Muscle of back (tissue), 11 donors: ENCODE results near the gene SNIP1. TPM values are rescaled to one million over a fixed set of nuclear protein-coding genes. Genes with fewer than 3 reads are reported as not detected.
"Not testable (repeated sequence)": the region's sequence is repeated elsewhere in the genome, so short reads cannot be mapped to it uniquely, and the experiment has no call there.

Source experiments
- DNase-seq, 3 donors: peaks; one replicate each; pipeline versions ENCODE4 v3.0.0 to v3.0.0-alpha.2; 2013
- polyA plus RNA-seq, 10 donors: library from polyadenylated mRNA; unstranded; fragments of 120-200 nt; gene quantifications; one replicate each; pipeline ENCODE4 v1.2.1, GENCODE V29; 2013; ENCODE audit not compliant: insufficient read length in 10 of 10

Gene SNIP1
- polyA plus RNA-seq, 10 donors, result 6.9 to 9.6 (median 8.4) TPM

DNA sequence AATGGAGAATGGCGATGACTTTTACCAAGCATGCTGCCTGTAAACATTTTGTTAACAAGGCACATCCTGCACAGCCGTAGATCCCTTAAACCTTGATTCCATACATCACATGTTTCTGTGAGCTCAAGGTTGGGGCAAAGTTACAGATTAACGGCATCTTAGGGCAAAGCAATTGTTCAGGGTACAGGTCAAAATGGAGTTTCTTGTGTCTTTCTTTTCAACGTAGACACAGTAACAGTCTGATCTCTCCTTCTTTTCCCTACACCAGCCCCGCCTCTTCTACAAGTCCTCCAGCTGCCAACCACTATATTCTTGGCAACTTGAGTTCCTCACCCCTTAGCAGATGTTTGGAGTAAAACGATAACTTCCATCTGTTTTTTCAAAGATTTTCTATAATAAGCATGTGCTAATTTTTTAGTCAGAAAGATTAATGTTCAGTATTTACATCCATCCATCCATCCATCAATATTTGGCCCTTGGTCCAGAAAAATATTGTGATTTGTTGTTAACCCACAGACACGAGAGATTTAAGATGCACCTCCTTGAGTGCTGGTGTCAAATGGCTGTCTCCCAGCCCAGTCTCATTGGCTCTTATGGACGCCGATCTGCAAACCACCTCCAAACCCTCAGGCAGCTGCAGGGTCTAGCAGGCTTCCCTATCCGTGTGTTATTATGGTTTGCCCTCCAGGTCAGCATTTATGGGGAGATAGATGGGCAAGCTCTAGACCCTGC, 6.5 kb upstream of the SNIP1 start:
- peak in 1 of 3 donors; percentile 16 for DNase-seq

DNA sequence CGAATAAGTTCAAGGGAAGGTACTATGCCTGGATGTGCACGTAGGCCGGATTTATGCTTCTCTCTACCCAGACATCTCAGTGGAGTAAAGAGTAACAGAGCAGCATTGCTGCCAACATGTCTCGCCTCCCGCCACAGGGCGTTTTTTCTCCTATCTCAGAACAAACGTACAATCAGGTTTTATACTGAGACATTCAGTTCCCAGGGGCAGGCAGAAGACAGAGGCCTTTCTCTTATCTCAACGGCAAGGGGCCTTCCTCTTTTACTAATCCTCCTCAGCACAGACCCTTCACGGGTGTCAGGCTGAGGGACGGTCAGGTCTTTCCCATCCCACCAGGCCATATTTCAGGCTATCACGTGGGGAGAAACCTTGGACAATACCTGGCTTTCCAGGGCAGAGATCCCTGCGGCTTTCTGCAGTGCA, 5.9 kb upstream of the SNIP1 start:
- DNase-seq, result not testable (repeated sequence)

GRCh38 chr1:37559080-37559479, 5.0 kb upstream of the SNIP1 start:
- no peak for DNase-seq

GRCh38 chr1:37558411-37558810, 4.3 kb upstream of the SNIP1 start:
- no peak for DNase-seq

DNA sequence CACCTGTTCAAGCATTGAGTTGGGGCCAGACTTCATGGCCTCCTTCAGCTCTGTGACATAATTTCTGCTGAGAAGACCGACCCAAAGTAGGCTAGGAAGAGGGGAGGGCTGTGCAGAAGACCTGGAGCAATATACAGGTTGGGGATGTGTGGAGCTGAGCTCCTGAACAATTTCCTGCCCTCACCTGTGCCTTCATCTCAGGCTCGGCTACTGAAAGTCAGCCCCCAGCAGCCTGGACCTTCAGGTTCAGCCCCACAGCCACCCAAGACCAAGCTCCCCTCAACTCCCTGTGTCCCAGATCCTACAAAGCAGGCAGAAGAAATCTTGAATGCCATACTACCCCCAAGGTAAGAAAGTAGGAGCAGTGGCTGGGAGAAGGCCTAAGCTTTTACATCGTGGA, 3.3 kb upstream of the SNIP1 start:
- no peak for DNase-seq

- DNase-seq, result peak; percentile 70 to 89 (median 74)
These were observed 2.7 kb upstream of the SNIP1 start, which contains the start of gene DNALI1 for GRCh38 chr1:37556712-37557196. Gene DNALI1 (plus strand): TSS chr1:37556940. CDS start chr1:37556995, 55 bp downstream.

GRCh38 chr1:37553598-37553926, 531 bp downstream of the SNIP1 start:
- no peak for DNase-seq

- DNase-seq, result no peak
These were observed 4.8 kb downstream of the SNIP1 start for GRCh38 chr1:37549341-37549740.

DNA sequence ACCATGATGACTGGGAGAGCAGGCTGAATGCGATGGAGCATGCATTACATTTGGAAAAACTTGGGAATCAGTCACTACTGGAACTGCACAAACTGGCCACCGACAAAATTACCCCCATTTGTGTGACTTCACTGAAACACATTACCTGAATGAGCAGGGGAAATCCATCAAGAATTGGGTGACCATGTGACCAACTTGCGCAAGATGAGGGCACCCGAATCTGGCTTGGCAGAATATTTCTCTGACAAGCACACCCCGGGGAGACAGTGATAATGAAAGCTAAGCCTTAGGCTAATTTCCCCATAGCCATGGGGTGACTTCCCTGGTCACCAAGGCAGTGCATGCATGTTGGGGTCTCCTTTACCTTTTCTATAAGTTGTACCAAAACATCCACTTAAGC, 9.1 kb downstream of the SNIP1 start:
- no peak for DNase-seq

DNA sequence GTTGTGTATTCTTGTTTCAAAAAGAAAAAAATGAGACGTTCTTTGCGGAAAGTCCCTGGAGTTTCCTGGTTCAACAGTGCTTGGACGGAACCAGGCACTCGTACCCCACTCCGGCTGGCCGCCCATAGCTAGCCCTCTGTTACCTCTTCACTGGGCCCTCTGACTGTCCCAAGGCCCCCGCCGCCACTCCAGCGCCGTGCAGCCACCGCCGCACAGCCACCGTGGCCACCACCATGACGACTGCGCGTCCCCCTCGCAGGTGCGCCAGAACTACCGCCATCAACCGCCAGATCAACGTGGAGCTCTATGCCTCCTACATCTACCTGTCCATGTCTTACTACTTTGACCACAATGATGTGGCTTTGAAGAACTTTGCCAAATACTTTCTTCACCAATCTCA, 9.6 kb downstream of the SNIP1 start:
- DNase-seq, result no peak

DNA sequence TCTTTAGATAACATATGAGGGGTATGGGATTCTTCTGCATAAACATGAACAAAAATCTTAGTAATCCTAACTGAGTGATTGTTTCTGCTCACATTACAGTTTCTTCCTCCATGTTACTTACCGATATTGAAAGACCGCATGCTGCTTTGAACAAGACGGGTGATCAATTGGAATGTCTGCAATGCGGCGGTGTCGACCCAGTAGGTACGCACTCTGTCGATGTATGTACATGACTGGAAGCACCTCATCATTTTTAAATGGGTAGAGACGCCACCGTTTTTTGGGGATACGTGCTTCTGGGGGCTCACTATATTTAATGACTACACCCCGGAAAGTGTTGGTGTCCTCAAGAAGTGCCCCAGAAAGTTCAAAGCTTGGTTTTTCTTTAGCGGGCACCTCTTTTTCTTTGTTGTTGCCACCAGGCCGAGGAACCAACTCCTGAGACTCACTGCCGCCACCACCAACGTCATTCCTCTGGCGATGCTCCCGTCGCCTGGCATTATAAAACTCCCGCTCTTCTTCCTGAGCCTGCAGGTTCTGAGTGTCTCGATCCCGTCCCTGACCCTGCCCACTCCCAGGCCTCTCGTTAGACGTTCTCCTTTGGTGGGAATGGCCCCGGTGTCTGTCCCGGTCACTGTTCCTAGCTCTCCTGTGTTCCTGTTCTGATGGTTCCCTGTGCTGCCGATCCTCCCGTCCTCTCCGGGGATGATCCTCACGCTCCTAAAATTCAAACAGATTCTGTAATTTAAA, 13.9 kb downstream of the SNIP1 start:
- no peak for DNase-seq

DNA sequence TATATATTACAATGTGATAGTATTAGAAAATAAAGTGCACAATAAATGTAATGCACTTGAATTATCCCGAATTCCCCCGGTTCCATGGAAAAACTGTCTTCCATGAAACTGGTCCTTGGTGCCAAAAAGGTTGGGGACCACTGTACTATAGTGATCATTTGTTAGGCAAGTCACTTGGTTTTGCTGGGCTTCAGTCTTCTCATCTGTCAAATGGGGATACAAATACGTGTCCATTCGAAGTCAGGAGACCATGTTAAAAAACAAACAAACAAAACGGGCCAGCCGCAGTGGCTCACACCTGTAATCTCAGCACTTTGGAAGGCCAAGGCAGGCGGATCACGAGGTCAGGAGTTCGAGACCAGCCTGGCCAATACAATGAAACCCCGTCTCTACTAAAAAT, 14.9 kb downstream of the SNIP1 start:
- not testable (repeated sequence) for DNase-seq

- DNase-seq, result no peak
These were observed 16.7 kb downstream of the SNIP1 start for GRCh38 chr1:37537378-37537777.

DNA sequence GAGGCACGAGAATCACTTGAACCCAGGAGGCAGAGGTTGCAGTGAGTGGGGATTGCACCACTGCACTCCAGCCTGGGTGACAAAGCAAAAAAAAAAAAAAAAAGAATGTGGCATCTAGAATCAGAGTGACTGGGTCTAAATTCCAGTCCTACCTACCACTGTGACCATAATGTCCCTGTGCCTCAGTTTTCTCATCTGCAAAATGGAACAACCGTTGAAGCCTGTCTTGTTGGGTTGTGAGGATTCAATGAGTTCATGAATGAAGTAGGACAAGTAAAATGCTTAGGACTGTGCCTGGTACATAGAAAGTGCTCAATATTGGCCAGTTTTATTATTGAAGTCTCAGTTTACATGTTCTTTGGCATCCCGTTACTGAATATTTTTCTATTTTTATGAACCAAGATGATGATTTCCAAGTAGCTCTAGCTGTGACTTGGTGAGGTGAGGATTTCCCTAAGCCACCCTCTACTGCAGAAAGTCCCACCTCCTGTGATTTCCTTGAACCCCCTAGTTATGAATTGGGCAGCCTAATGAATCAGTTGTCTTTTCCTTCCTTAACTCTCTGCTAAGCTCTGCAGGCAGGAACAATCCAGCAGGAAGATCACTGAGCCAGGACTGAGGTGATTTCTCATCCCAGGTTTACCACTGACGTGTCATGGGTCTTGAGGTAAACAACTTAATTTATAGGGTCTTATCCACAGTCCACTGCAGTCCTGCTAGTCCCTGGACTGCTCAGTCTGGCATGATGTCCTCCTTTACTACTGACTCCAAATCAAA, 20.6 kb downstream of the SNIP1 start:
- no peak for DNase-seq

- not testable (repeated sequence) for DNase-seq
These were observed 21.5 kb downstream of the SNIP1 start for GRCh38 chr1:37532418-37533156.

GRCh38 chr1:37529888-37530287, 24.2 kb downstream of the SNIP1 start:
- DNase-seq, result not testable (repeated sequence)

DNA sequence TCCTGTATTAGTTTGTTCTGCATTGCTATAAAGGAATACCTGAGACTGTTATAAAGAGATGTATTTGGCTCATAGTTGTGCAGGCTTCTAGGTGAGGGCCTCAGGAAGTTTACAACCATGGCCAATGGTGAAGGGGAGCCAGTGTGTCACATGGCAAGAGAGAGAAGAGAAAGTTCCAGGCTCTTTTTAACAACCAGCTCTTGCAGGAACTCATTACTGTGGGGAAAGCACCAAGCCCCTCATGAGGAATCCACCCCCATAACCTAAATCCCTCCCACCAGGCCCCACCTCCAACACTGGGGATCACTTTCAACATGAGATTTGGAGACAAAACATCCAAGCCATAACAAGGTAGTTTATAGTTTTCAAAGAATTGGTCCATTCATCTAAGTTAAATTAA, 34.5 kb downstream of the SNIP1 start:
- no peak for DNase-seq

DNA sequence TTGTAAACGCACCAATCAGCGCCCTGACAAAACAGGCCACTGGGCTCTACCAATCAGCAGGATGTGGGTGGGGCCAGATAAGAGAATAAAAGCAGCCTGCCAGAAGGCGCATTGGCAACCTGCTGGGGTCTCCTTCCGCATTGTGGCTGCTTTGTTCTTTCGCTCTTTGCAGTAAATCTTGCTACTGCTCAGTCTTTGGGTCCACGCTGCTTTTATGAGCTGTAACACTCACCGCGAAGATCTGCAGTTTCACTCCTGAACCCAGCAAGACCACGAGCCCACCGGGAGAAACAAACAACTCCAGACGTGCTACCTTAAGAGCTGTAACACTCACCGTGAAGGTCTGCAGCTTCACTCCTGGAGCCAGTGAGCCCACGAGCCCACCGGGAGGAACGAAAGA, 35.2 kb downstream of the SNIP1 start:
- not testable (repeated sequence) for DNase-seq

GRCh38 chr1:37518241-37518640, 35.9 kb downstream of the SNIP1 start:
- not testable (repeated sequence) for DNase-seq

DNA sequence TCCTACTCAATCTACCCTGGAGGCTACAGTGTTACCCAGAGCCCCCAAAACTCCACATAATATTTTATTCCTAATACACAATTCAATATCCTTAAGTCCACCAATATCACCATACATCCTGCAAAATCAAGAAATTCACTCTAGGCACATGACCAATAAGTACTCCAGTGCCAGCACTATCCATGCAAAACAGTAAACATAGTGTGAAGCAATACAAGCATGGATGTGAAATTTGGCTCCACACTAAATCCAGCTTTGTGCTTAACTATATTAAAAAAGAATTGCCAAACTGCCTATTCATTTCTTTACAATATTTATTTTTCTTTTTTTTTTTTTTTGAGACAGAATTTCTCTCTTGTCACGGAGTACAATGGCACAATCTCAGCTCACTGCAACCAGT, 36.5 kb downstream of the SNIP1 start:
- DNase-seq, result no peak

GRCh38 chr1:37515185-37516034, 38.7 kb downstream of the SNIP1 start:
- DNase-seq, result peak in 1 of 3 donors; percentile 1
